ENCODE measurements around the gene SGCB.

GRCh38 chr4:52058275-52058674 lies 20.2 kb upstream of the SGCB start:
- TF ChIP-seq CTCF (conservative IDR thresholded peaks at IDR 0.05) (no peak), EZH2 (IDR thresholded peaks at IDR 0.05; ENCODE audit: low read depth) (no peak)

All from PC-9 (cell line).